ENCODE results near the gene GALM. TPM values are rescaled to one million over a fixed set of nuclear protein-coding genes. Genes with fewer than 3 reads are reported as not detected.
"Not testable (repeated sequence)": the region's sequence is repeated elsewhere in the genome, so short reads cannot be mapped to it uniquely, and the experiment has no call there.

The GALM gene
- polyA plus RNA-seq, 1 experiment = 10.1 TPM

- CTCF ChIA-PET = interaction anchor here (0.6 kb wide), 1 partner anchor 255 kb away, joined by 4 read pairs; no protein-coding TSS in a partner anchor
- POLR2A ChIA-PET = no interaction called here
- DNase-seq (ENCODE audit: low read depth) = no peak
- no peak for TF ChIP-seq CTCF (IDR thresholded peaks at IDR 0.05; ENCODE audit: insufficient read depth, low read depth, low read length)
- H3K27me3 ChIP-seq (ENCODE audit: control insufficient read depth, insufficient read depth, low read length) = no peaks in the 10 kb centered on the region
- no peaks in the 10 kb centered on the region for H3K36me3 ChIP-seq (ENCODE audit: control insufficient read depth, insufficient read depth, low read length)
- no peak overlapping the region for H3K4me3 ChIP-seq (ENCODE audit: low read depth, low read length)
Measured at GRCh38 chr2:38754506-38754905, 88.6 kb downstream of the GALM start.

GRCh38 chr2:38755891-38756290 is 90.0 kb downstream of the GALM start:
- DNase-seq (ENCODE audit: low read depth); CTCF ChIA-PET; H3K36me3 ChIP-seq (ENCODE audit: control insufficient read depth, insufficient read depth, low read length); POLR2A ChIA-PET; H3K4me3 ChIP-seq (ENCODE audit: low read depth, low read length); H3K27me3 ChIP-seq (ENCODE audit: control insufficient read depth, insufficient read depth, low read length): not testable (repeated sequence)

GRCh38 chr2:38763228-38763627 is 97.3 kb downstream of the GALM start:
- Histone ChIP-seq H3K36me3 (ENCODE audit: control insufficient read depth, insufficient read depth, low read length) (no peaks in the 10 kb centered on the region), H3K4me3 (ENCODE audit: low read depth, low read length) (no peak overlapping the region), H3K27me3 (ENCODE audit: control insufficient read depth, insufficient read depth, low read length) (no peaks in the 10 kb centered on the region)
- POLR2A ChIA-PET = no interaction called here
- CTCF ChIA-PET = interaction anchor here (0.8 kb wide), 1 partner anchor 12 kb away, joined by 3 read pairs; no protein-coding TSS in a partner anchor
- no peak for TF ChIP-seq CTCF (IDR thresholded peaks at IDR 0.05; ENCODE audit: insufficient read depth, low read depth, low read length)
- no peak for DNase-seq (ENCODE audit: low read depth)

DNA sequence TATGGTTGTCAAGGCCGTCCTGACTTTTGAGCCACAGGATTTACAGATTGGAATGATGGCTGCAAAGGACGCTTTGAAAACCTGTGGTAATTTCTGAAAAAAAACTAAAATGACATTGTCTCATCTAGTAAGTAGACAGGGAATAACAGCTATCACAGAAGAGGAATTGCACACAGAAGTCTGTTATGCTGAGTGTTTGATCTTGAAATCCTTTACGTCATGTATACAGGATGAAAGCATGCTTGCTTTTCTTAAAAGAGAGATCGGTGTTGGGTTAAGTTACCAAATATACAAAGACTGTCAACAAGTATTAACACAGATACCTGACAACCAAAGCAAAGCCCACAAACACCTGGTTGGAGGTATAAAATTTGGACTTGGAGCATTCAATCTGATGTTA is 97.8 kb downstream of the GALM start:
- H3K27me3 ChIP-seq (ENCODE audit: control insufficient read depth, insufficient read depth, low read length) = no peaks in the 10 kb centered on the region
- ChIA-PET CTCF (interaction anchor here (0.8 kb wide), 1 partner anchor 11 kb away, joined by 3 read pairs; no protein-coding TSS in a partner anchor), POLR2A (interaction anchor here (1.6 kb wide), 1 partner anchor 12 kb away, joined by 9 read pairs; the partner anchor contains the start of gene SRSF7)
- TF ChIP-seq CTCF (IDR thresholded peaks at IDR 0.05; ENCODE audit: insufficient read depth, low read depth, low read length) = no peak
- no peaks in the 10 kb centered on the region for H3K36me3 ChIP-seq (ENCODE audit: control insufficient read depth, insufficient read depth, low read length)
- H3K4me3 ChIP-seq (ENCODE audit: low read depth, low read length) = no peak overlapping the region
- no peak for DNase-seq (ENCODE audit: low read depth)

DNA sequence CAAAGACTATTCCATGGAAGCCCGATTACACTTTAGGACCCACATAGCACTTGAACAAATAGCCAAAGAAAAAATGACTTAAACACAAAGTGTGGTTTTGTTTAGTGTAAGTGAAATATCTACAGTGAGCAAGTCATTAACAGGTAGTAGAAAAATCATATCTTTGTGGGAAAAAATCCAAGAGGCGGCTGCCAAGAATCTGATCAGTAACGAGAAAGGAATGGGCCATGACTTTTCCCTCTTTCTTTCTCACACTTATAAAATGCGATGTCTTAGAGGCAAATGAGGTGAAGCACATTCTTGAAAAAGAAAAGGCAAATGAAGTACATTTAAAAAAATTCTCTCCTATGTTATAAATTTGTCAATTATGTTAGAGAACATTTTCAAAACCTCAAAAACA is 99.2 kb downstream of the GALM start:
- Histone ChIP-seq H3K4me3 (ENCODE audit: low read depth, low read length) (no peak overlapping the region), H3K27me3 (ENCODE audit: control insufficient read depth, insufficient read depth, low read length) (no peaks in the 10 kb centered on the region), H3K36me3 (ENCODE audit: control insufficient read depth, insufficient read depth, low read length) (no peaks in the 10 kb centered on the region)
- ChIA-PET POLR2A (interaction anchor here (1.6 kb wide), 1 partner anchor 14 kb away, joined by 9 read pairs; the partner anchor contains the start of gene SRSF7), CTCF (interaction anchor here (0.7 kb wide), 1 partner anchor 14 kb away, joined by 5 read pairs; the partner anchor contains the start of gene SRSF7)
- no peak for DNase-seq (ENCODE audit: low read depth)
- no peak for TF ChIP-seq CTCF (IDR thresholded peaks at IDR 0.05; ENCODE audit: insufficient read depth, low read depth, low read length)

GRCh38 chr2:38765551-38765950 is 99.6 kb downstream of the GALM start:
- DNase-seq (ENCODE audit: low read depth) = no peak
- CTCF ChIA-PET = interaction anchor here (0.7 kb wide), 1 partner anchor 14 kb away, joined by 5 read pairs; the partner anchor contains the start of gene SRSF7

More at GRCh38 chr2:38765551-38765950, 99.6 kb downstream of the GALM start:
- no peak overlapping the region for H3K4me3 ChIP-seq (ENCODE audit: low read depth, low read length)
- POLR2A ChIA-PET = no interaction called here
- no peaks in the 10 kb centered on the region for H3K36me3 ChIP-seq (ENCODE audit: control insufficient read depth, insufficient read depth, low read length)
- no peak for TF ChIP-seq CTCF (IDR thresholded peaks at IDR 0.05; ENCODE audit: insufficient read depth, low read depth, low read length)
- no peaks in the 10 kb centered on the region for H3K27me3 ChIP-seq (ENCODE audit: control insufficient read depth, insufficient read depth, low read length)

All from BJ (cell line).